Activated T-cell treated with anti-CD3 and anti-CD28 coated beads, Interleukin-2, amount 50 U/mL, for 1 hour (primary cell): ENCODE results near the gene ZMIZ1.

Experiments used
- DNase-seq: peaks from one replicate; pipeline ENCODE4 v3.0.0-alpha.2; 2020

Gene ZMIZ1

DNA sequence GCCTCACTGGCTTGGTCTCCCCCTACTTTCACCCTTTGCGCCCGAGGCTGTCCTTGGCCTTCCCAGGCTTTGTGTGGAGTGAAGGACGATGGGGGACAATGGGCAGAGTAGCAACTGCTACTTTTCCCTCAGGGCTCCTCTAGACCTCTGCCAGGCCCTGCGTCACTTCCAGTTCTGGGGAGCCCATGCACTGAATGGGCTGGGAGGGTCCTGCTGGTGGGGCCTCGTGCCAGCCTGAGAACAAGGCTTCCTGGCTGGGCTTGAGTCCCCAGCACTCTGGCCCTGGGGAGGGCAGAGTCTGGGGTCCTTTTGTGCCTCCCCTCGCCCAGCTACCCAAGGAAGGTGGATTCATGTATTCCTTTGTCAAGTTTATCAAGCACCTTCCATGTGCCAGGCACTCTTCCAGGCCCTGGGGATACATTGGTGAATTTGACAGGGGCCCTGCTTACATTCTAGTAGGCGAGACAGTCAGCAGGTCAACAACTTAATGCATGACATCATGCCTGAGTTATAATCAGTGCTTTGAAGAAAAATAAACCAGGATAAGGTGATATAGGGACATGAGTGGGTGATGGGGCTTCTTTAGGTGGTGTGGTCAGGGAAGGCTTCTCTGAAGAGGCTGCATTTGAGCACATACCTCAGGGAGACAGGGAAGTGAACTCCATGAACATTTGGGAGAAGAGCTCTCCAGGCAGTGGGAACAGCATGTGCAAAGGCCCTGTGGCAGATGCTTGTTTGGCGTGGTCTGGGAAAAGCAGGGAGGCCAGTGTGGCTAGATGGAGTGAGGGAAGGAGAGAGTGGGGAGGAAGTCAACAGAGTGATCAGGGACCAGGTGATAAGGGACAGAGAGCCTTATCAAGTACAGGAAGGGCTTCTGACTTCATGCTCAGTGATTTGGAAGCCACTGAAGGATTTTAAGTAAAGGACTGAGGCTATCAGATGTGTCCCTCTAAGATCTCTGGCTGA lies 14.1 kb downstream of the ZMIZ1 start:
- DNase-seq, result no peak

DNA sequence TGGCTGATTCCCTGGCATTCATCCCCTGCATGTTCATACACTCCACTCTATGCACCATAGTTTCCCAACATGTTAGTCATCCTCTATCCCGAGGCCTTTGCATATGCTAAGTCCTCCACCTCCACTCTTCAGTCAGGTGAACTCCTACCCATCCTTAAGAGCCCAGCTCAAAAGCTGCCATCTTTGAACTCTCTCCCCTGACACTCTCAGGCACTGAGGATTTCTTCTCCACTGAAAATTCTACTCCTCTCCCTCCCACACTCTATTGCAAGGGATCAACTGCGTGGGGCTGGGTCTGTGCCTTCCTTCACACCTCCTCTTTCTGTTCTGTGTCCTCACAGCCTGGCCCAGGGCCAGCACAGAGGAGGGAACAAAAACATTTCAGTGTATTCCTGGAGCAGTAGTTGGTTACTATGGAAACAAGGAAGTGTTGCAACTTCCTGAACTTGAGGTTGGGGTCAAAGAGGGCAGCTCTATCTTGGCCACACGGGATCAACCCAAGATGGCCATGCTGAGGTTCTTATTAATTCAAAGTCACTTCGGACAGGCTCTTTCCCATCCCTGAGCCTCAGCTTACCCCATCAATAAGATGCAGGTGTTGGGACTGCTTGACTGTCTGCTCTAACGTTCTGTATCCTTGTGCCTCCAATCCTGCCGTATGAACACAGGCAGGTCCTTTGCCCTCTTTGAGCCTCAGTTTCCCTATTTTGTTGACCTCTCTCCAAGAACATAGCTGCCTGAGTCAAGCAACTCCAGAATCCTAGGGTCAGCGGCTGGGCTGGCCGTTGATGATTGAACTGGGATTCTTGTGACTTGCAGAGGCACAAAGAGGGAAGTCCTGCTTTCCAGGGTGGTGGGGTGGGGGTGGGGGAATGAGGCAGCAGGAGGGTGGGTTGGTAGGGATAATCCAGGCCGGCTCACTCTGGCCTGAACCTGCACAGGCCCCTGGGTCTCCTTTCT lies 15.5 kb downstream of the ZMIZ1 start:
- no peak for DNase-seq

DNA sequence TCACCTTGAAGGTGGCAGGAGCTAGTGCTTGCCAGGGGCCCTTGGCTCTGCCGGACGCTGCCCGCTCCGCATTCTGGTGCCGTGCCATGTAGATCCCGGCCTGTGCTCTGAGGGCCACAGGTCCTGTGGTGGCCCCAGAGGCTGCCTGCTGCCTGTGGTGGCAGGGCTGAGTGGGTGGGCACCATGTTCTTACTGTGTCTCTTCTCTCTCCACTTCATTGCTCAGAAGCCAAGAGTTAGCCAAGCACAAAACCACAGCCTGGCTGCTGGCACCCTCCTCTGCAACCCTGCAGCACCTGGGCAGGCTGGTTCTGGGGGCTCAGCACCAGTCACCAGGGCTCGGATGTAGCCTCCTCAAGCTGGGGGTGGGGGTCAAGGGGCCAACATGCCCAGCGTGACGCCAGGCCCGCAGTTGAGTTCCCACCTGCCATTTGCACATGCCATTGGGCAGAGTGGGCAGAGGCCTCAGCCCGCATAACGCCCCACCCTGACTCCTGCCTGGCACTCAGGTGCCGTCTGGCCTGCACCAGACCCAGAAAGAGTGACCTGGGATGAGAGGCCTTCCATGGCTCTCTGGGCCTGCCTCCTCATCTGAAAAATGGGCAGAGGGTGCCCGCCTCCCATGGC lies 16.3 kb downstream of the ZMIZ1 start:
- DNase-seq, result no peak

DNA sequence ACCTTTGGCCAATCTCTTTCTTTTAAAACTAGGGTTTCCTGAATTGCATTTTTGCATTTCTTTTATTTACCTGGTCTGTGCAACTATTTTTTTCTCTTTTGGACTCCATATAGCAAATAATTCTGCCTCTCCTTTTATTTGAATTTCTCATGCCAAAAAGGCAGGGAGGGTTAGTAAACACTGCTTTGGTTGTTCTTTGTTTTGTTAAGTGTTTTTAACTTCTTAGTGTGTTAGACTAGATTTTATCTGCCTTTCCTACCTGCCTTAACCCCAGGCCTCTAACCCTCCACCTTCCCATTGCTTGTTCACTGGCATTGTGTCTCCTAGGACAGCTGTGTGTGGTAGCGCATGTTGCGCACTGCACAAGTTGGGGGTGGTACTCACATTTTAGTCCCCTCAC lies 18.1 kb downstream of the ZMIZ1 start:
- no peak for DNase-seq

DNA sequence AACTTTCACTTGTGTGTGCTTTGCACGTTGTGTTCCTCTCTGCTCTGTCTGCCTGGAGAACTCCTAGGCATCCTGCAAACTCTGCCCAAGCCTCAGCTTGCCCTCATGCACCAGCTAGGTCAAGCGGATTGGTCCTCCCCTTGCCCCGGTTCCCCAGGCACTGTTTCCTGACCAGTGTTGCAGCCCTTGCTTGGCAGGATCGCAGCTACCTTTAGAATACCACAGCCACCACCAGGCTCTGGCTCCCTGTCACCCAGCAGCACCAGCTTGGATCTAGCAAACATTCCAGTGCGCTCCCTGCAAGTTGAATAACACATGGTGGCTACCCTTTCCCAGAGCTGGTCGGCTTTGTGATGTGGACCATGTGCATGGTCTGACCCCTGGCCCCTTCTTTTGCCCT lies 19.0 kb downstream of the ZMIZ1 start:
- DNase-seq, result no peak

DNA sequence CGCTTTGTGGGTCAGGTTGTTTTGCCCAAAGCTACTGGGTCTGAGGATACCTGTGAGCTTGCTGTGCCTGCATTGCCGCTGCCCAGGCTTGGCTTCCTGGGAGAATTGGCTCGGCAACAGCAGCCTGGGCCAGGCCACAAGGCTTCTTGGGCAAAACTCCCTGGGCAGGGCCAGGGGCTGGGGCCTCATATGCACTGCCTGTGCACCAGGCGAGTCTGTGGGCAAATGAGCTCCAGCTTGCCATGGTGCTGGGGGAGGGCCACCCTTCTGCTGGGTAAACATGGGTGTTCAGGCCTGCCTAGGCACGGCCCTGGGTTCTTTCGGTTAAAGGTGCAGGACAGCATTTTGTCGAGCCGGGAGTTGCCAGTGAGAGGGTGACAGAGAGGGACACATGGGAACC lies 19.4 kb downstream of the ZMIZ1 start:
- no peak for DNase-seq

DNA sequence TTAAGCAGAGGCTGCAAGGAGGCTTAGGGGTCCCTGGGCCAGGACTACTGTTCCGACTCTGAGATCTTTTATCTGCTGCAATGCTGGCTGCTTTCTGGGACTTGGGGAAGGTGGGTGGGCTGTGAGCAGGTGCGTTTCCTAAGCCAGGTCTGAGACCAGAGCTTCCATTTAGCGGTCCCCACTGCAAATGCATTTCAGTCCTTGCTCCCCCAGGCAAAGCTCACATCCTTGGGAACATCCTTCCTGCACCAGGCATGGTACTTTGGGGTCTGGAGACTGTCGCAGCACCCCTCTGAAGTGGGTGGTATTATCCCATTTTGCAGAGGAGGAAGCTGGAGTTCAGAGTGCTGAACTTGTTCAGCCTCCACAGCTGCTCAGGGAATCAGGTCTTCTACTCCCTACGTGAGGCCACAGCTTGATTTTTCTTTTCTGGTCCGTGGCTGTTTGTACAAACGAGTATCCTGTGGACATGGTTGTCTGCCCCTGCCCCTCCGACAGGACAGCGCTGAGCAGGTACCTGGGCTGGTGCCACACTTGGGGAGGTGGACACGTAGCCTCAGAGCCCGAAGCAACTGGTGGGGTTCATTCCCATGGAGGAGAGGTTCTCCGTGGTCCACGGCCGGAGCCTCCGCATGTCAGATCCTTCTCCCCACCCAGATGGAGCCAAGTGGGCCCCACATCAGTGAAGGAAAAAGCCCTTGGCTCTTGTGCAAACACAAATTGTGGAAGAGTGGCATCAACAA lies 20.0 kb downstream of the ZMIZ1 start:
- DNase-seq, result no peak

DNA sequence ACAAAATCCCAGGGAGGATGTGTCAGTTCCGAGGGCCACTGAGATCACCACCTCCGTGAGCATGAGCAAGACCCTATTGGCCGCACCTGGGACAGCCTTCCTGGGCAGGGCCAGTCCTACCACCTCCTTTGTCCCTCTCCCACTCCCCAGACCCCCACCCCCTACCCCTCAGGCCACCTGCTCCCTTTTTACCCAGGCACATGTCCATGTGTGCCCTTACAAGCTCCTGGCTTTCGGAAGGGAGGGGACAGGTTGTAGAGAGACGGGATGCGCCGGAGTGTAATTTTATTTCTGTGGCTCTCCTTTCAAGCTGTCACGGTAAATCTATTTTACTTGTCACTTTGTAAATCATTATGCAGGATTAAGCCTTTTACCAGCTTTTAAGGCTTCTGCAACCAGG lies 20.9 kb downstream of the ZMIZ1 start:
- DNase-seq, result no peak

DNA sequence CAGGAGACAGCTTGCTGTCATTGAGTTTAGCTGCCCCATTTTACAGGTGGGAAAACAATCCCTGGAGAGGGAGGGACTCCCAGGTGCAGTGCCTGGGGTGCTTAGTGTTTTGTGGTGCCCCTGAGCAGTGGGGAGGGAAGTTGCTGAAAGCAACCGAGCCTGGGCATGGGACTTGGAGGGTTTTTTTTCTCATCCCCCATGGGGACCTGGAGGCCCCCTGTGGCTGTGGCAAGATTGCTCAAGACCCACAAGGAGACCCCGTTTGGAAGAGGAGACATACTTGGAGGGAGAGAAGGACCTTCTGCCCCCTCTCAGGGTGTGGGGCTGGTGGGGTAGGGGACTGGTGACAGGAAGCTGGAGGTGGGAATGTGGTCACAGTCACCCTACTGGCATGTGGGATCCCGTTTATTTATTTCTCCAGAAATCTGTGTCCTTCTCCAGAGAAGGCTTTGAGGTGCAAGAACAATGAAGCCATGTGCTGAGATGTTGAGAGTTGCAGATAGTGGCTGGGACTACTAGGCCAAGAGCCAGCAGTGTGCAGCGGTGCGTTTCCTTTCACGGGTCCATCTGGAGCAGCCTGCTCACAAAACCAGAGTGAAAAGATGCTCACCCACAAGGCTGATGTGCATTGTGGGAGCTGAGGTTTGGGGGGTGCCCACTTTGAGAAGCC lies 21.5 kb downstream of the ZMIZ1 start:
- DNase-seq, result no peak

DNA sequence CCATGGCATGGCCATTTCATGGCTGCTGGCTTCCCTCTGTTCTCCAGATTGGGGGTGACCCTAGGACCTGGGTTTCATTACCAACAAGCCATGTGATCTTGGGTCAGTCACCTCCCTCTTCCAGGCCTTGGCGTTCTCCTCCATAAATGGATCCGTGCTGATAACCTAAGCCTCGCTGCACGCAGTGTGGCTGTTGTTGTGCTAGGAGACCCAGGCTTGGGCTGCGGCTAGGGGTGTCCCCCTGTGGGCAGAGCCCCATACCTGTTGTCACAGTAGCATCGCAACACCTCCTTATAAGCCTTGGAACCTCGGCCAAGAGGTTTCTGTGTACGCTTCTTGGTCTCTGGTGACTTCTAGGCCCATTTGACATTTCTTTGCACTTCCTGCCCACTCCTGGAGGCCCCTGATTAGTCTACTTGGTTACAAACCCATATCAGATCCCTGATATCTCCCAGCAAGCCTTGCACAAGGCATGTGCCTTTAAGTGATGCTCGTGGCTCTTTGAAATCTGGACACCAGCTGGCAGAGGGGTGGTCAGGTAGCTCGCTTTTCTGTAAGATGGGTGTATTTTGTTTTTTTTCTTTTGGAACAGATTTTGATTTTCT lies 23.6 kb downstream of the ZMIZ1 start:
- no peak for DNase-seq

DNA sequence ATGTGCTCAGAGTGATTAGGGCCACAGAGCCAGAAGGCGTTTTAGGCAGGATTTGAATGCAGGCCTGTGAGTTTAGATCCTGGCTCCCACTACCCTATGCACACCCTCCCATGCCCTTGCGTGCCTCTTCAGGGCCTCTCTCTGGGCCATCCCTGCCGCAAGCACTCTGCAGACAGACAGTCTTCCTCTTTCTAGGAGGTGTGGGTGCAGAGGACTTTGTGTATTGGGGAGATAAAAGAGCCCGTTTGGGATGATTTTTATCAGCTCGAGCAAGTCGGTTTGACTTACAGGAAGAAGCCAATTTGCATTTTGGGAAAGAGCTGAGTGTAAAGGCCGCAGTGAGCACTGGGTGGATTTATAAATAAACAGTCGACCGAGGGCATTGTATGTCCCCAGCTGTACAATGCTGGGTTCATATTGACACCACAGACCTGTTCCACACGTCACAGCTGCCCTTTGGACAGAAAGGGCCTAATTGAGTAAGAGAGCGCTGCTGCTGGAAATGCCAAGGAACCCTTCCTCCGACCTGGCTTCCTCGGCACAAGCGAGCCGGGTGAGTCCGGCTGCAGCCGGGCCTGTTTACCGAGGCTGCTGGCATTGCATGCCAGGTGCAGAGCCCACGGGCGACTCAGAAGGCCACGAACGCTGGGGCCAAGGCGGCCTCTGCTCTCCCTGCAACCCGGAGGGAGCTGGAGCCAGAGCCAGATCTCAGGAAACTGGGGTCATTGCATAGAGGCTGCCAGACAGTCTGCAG lies 25.1 kb downstream of the ZMIZ1 start:
- DNase-seq, result no peak

DNA sequence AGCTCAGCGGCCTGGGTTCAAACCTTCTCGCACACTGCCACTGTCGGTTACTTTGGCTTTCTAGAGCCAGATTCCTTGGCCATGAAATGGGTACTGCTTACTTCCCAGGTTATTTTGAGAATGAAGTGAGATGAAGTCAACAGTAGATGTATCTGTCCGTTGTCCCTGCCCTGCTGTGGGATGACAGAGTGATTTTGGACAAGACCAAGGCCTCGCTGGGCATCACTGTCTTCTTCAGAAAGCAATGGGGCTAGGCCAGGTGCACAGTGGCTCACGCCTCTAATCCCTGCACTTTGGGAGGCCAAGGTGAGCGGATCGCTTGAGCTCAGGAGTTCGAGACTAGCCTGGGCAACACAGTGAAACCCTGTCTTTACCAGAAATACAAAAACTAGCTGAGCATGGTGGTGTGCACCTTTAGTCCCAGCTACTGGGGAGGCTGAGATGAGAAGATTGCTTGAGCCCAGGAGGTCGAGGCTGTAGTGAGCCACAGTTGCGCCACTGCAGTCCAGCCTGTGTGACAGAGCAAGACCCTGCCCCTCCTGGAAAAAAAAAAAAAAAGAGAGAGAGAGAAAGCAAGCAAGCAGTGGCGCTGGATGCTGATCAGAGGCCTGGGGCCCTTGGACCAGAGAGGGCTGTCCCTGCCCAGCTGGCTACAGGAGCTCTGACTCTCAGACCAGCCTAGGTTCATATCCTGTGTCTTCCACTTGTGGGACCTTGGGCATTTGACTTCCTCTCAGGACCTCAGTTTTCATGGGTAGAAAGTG lies 25.8 kb downstream of the ZMIZ1 start:
- DNase-seq, result no peak

DNA sequence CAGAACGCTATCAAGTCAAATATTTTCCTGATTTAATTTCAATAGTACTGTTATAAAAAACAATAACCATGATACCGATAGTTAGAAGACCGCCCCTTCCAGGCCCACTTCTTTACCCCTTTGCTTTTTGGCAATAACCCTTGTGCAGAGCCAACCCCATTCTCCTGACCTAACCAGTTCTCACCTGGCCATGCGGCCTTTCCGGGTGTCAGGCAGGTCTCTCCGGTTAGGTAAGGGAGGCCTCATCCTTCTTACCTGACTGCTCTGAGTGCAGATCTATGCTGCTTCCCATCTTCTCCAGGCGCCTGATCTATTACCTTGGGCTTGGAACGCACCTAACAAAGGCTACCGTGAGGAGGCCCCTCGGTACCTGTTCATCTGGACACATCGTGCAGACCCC lies 26.6 kb downstream of the ZMIZ1 start:
- DNase-seq, result no peak

DNA sequence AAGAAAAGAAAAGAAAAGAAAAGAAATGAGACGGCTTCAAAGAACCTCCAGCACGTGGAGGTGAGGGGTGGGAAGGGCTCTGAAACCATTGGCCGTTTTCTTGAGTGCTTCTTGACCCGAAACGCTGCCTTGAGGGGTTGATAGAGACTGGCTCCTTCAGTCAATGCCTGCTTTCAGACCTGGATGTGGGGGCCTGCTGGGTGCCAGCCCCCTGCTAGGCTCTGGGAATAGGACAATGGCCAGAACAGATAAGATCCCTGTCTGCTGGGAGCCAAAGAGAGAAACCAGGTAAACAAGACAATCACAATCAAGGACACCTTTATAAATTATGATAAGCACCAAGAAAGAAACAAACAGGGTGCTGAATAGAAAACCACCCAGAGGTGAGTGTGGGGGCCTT lies 27.7 kb downstream of the ZMIZ1 start:
- DNase-seq, result no peak

DNA sequence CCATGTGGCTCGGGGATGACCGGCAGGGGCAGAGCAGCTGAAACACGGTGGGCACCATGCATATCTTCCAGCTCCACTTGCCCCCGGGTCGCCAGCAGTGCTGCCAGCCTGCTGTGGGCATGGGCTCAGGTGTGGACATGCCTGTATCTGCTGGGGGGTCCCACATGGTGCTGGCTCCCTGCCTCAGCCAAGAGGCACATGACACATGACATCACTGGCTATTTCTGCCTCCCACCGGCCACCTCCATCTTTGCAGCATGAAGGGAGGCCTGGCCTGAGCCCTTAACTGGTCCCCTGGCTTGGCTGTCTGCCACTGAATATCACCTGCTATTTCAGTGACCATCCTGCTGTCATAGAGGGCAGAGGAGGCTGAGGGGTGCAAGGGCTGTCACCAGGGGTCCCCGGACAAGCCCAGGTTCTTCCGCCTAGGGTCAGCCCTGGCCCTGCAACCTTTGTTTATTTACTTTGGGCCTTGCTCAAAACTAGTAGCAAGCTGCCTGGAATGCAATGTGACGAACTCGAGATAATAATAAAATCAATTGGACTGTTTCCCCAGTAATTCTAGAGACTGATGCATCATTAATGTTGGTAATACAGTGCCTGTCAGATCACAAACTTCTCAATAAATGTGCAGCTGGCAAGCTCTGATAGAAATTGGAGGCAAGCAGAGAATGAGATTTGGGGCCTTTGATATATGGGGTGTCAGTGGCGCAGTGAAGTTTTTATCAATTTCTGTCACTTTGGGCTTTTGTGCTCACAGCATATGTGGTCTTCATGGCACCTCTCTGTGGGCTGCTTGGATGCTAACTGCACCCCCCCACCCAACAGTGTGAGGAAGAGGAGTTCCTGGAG lies 28.5 kb downstream of the ZMIZ1 start:
- DNase-seq, result no peak

DNA sequence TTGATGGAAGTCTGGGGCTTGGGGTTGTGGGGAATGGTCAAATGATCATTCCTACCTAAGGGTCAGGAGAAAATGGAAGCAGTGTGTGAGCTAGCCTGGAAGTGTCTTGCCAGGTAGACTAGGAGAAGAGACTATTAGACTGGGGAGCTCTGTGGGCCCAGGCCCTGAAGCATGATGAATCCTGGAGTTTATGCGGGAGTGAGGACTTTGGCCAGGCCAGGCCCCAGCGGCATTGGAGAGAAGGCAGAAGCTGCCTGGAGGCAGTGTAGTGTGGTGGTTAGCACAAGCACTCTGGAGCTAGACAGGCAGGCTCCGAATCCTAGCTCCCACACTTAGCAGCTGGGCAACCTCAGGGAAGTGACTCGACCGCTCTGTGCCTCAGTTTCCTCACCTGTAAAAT lies 29.3 kb downstream of the ZMIZ1 start:
- no peak for DNase-seq

DNA sequence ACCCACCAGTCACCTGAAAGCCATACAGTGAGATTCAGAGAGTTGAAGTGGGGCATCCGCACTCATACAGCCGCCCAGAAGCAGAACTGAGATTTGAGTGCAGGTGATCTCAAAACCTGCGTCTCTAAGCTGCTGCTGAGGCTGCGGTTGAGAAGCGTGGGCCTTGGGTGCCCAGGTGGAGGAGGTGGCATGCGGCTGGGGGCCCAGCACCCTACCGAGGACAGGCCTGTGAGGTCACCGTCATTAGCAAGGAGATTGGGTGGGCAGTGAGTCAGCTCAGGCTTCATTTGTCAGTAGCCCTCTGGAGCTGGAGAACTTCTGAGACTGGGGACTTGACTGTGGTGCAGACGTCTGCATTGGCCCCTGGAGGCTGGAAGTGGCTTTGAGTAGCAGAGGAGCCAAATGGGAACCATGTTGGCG lies 29.8 kb downstream of the ZMIZ1 start:
- DNase-seq, result no peak

DNA sequence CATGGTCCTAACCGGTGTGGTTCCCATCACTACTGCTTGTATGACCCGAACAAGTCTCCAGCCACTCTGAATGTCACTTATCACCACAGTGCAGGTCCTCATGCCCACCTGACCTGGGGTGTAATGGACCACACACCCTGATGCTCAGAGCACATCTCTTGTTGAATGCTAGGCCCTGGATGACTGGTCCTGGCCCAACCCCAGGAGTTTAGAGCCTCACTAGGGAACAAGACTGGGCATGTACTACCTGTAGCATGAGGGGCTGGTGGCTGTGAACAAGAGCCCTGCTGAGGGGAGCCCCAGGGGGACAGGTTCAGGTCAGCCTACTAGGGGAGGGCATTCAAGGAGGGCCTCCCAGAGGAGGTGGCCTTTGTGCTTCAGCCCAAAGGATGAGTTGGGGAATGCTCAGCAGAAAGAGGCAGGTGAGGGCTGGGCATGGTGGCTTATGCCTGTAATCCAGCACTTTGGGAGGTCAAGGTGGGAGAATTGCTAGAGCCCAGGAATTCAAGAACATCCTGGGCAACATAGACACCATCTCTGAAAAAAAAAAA lies 31.2 kb downstream of the ZMIZ1 start:
- DNase-seq, result no peak

DNA sequence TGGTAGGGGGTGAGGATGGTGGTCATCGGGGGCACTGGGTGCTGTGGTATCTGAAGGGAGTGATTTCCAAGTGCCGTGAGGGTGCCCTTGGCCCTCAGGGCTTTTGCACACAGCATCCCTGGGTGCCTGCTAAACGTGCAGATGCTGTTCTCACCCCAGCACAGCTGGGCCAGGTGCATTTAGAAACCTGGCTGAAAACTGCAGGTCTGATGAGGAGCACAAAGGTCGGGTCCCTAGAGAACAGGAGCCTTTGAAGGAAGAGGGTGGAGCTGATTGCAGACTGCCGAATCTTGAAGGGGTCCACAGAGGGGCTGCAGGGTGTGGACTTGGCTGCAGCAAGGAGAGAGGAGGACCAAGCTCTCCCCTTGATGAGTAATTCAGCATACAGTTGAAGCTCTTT lies 32.0 kb downstream of the ZMIZ1 start:
- no peak for DNase-seq
